Type B pancreatic cell (in vitro differentiated cells): ENCODE results near the gene PCDHA11. TPM values are rescaled to one million over a fixed set of nuclear protein-coding genes. Genes with fewer than 3 reads are reported as not detected.
"Not testable (repeated sequence)": the region's sequence is repeated elsewhere in the genome, so short reads cannot be mapped to it uniquely, and the experiment has no call there.

Experiments
- DNase-seq: peaks from one replicate; pipeline ENCODE4 v3.0.0; 2021; ENCODE audit warnings: mixed read lengths; ENCODE audit not compliant: unreplicated experiment; ENCODE audit errors: extremely low spot score
- H3K27ac Mint-ChIP-seq: 2 replicates; pipeline ENCODE4 v1.8.0; 2021; ENCODE audit warnings: mild to moderate bottlenecking, mixed read lengths
- H3K27me3 Mint-ChIP-seq: 2 replicates; pipeline ENCODE4 v1.8.0; 2021; ENCODE audit warnings: mixed read lengths
- H3K36me3 Mint-ChIP-seq: 2 replicates; pipeline ENCODE4 v1.8.0; 2021; ENCODE audit warnings: mixed read lengths
- H3K4me1 Mint-ChIP-seq: one replicate; pipeline ENCODE4 v1.8.0; 2021; ENCODE audit warnings: mixed read lengths; ENCODE audit not compliant: unreplicated experiment
- H3K4me3 Mint-ChIP-seq: 2 replicates; pipeline ENCODE4 v1.8.0; 2021; ENCODE audit warnings: mild to moderate bottlenecking, mixed read lengths
- H3K9me3 Mint-ChIP-seq: 2 replicates; pipeline ENCODE4 v1.8.0; 2021; ENCODE audit warnings: mixed read lengths
- total RNA-seq: library from RNA; stranded (reverse); gene quantifications from 2 replicates; pipeline ENCODE4 v1.2.1, GENCODE V29; 2021; ENCODE audit warnings: low replicate concordance
- TF ChIP-seq, protein P1 (sequence below): fragments of 200-600 bp; sonication (generic); conservative IDR thresholded peaks from 2 replicates; pipeline ENCODE4 v1.5.0; 2021; ENCODE audit warnings: antibody characterized with exemption, mild to moderate bottlenecking

PCDHA11 gene
- total RNA-seq, 1 donor from 2014 or later = 5.2 TPM

DNA sequence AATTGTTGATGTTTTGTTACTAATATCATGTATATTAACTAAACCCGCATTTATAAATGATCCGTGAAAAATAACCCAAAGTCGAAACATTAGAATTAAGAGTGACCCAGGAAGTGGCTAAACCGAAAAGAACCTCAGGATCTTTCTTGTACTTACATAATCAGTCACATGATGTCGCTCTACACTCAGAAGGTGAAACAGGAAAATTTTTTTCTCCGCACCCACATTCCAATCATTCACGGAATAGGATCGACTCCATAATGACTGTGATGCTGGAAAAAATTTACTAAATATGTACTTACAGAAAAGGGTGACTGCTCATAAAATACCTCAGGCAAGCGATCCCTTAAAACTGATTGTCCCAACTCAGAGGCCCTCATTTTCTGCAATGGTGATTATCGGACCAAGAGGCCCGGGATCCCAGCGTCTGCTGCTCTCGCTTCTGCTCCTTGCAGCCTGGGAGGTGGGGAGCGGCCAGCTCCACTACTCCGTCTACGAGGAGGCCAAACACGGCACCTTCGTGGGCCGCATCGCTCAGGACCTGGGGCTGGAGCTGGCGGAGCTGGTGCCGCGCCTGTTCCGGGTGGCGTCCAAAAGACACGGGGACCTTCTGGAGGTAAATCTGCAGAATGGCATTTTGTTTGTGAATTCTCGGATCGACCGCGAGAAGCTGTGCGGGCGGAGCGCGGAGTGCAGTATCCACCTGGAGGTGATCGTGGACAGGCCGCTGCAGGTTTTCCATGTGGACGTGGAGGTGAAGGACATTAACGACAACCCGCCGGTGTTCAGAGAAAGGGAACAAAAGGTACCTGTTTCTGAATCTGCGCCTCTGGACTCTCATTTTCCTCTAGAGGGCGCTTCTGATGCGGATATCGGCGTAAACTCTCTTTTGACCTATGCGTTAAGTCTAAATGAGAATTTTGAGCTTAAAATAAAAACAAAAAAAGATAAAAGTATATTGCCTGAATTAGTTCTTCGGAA, 6.6 kb downstream of the PCDHA11 start, which contains the start of gene PCDHA12:
Gene PCDHA12, plus strand, starts transcription at position 224 of the 981 bp plus-strand sequence. Its CDS starts 165 bp downstream, at position 389.
- Mint-ChIP-seq H3K4me1 (no peaks in the 10 kb centered on the region), H3K4me3 (peak within 1 kb of the TSS; percentile 95), H3K27ac (peak within 1 kb of the TSS; percentile 99), H3K27me3 (no peaks in the 10 kb centered on the region), H3K9me3 (peaks cover 16% of the 10 kb centered on the region), H3K36me3 (peaks cover 44% of the 10 kb centered on the region)
- TF ChIP-seq, protein P1, sequence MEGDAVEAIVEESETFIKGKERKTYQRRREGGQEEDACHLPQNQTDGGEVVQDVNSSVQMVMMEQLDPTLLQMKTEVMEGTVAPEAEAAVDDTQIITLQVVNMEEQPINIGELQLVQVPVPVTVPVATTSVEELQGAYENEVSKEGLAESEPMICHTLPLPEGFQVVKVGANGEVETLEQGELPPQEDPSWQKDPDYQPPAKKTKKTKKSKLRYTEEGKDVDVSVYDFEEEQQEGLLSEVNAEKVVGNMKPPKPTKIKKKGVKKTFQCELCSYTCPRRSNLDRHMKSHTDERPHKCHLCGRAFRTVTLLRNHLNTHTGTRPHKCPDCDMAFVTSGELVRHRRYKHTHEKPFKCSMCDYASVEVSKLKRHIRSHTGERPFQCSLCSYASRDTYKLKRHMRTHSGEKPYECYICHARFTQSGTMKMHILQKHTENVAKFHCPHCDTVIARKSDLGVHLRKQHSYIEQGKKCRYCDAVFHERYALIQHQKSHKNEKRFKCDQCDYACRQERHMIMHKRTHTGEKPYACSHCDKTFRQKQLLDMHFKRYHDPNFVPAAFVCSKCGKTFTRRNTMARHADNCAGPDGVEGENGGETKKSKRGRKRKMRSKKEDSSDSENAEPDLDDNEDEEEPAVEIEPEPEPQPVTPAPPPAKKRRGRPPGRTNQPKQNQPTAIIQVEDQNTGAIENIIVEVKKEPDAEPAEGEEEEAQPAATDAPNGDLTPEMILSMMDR = peak; percentile 72
- no peak for DNase-seq

DNA sequence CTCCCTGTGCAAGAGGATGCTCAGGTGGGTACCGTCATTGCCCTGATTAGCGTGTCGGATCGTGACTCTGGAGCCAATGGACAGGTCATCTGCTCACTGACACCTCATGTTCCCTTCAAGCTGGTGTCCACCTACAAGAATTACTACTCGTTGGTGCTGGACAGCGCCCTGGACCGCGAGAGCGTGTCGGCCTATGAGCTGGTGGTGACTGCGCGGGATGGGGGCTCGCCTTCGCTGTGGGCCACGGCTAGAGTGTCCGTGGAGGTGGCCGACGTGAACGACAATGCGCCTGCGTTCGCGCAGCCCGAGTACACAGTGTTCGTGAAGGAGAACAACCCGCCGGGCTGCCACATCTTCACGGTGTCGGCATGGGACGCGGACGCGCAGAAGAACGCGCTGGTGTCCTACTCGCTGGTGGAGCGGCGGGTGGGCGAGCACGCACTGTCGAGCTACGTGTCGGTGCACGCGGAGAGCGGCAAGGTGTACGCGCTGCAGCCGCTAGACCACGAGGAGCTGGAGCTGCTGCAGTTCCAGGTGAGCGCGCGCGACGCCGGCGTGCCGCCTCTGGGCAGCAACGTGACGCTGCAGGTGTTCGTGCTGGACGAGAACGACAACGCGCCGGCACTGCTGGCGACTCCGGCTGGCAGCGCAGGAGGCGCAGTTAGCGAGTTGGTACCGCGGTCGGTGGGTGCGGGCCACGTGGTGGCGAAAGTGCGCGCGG, 7.9 kb downstream of the PCDHA11 start:
- H3K4me1 Mint-ChIP-seq = not testable (repeated sequence)

DNA sequence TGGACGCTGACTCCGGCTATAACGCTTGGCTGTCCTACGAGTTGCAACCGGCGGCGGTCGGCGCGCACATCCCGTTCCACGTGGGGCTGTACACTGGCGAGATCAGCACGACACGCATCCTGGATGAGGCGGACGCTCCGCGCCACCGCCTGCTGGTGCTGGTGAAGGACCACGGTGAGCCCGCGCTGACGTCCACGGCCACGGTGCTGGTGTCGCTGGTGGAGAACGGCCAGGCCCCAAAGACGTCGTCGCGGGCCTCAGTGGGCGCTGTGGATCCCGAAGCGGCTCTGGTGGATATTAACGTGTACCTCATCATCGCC, 8.5 kb downstream of the PCDHA11 start:
- H3K36me3 Mint-ChIP-seq = peaks cover 53% of the 10 kb centered on the region
- H3K27ac Mint-ChIP-seq = no peak overlapping the region
- peak; percentile 72 for DNase-seq
- H3K27me3 Mint-ChIP-seq = no peaks in the 10 kb centered on the region
- H3K9me3 Mint-ChIP-seq = peaks cover 23% of the 10 kb centered on the region
- H3K4me3 Mint-ChIP-seq = no peak overlapping the region
- H3K4me1 Mint-ChIP-seq = no peaks in the 10 kb centered on the region
- TF ChIP-seq, protein P1 = no peak

More for the DNA sequence above, 7.9 kb downstream of the PCDHA11 start:
- H3K27me3 Mint-ChIP-seq, DNase-seq: not testable (repeated sequence)
- Mint-ChIP-seq H3K9me3 (peaks cover 24% of the 10 kb centered on the region), H3K36me3 (peaks cover 55% of the 10 kb centered on the region), H3K4me3 (peak overlapping the region; percentile 95), H3K27ac (peak overlapping the region; percentile 99)

DNA sequence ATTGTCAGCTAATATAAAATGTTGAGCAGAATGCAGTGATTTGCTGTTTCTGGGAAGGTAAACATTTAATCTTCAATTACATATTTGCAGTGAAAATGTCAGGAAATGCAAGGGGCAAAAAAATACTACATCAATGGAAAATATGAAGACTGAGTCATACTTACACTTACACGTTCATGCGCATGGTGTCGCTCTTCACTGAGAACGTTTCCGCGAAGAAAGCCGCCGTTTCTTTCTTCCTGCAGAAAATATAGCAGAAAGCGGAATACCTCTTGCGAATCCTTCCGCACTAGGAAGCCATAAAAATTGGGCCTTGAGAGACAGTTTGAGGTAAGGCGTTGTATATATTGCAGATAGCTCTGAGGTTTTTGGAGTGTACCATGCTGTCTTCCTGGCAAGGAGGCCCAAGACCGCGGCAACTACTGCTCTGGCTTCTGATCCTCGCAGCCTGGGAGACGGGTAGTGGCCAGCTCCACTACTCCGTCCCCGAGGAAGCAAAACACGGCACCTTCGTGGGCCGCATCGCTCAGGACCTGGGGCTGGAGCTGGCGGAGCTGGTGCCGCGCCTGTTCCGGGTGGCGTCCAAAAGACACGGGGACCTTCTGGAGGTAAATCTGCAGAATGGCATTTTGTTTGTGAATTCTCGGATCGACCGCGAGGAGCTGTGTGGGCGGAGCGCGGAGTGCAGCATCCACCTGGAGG, 13.3 kb downstream of the PCDHA11 start, which contains the start of gene PCDHA13:
Gene PCDHA13, plus strand, starts transcription at position 236 of the 702 bp plus-strand sequence. Its CDS starts 145 bp downstream, at position 381.
- H3K27ac Mint-ChIP-seq = peak within 1 kb of the TSS; percentile 6

DNA sequence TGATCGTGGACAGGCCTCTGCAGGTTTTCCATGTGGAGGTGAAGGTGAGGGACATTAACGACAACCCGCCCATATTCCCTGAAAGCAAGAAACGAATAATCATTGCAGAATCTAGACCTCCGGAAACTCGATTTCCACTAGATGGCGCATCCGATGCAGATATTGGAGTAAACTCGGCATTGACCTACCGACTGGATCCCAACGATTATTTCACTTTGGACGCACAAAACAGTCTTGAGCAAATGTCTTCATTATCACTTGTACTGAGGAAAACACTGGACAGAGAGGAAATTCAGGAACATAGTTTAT, 13.8 kb downstream of the PCDHA11 start:
- Mint-ChIP-seq H3K4me1 (no peaks in the 10 kb centered on the region), H3K27me3 (no peaks in the 10 kb centered on the region), H3K9me3 (peaks cover 33% of the 10 kb centered on the region), H3K36me3 (peaks cover 46% of the 10 kb centered on the region), H3K4me3 (no peak overlapping the region), H3K27ac (peak overlapping the region; percentile 6)
- no peak for DNase-seq
- TF ChIP-seq, protein P1 = no peak

More for the DNA sequence above, 13.3 kb downstream of the PCDHA11 start, which contains the start of gene PCDHA13:
- H3K4me3 Mint-ChIP-seq = no peak within 1 kb of the TSS
- TF ChIP-seq, protein P1 = no peak
- H3K27me3 Mint-ChIP-seq = no peaks in the 10 kb centered on the region
- peaks cover 30% of the 10 kb centered on the region for H3K9me3 Mint-ChIP-seq
- no peak for DNase-seq
- peaks cover 42% of the 10 kb centered on the region for H3K36me3 Mint-ChIP-seq
- H3K4me1 Mint-ChIP-seq = no peaks in the 10 kb centered on the region
